ENCODE results near the gene SFPQ.
"Not testable (repeated sequence)": the region's sequence is repeated elsewhere in the genome, so short reads cannot be mapped to it uniquely, and the experiment has no call there.

SFPQ gene

GRCh38 chr1:35137590-35137989, 55.4 kb downstream of the SFPQ start:
- DNase-seq = not testable (repeated sequence)

GRCh38 chr1:35136780-35137179, 56.2 kb downstream of the SFPQ start:
- no peak for DNase-seq
